D721Med (cell line): ENCODE results near the gene SPDYE5.
"Not testable (repeated sequence)": the region's sequence is repeated elsewhere in the genome, so short reads cannot be mapped to it uniquely, and the experiment has no call there.

Experiments
- DNase-seq: peaks from one replicate; pipeline ENCODE4 v3.0.0; 2011; ENCODE audit warnings: low spot score; ENCODE audit not compliant: insufficient read length
- FAIRE-seq: peaks from 2 replicates; lab custom pipeline; 2011; peaks lifted over from hg19 to GRCh38; lab: Jason Lieb, UNC
- CTCF ChIP-seq: IDR thresholded peaks from 2 replicates; pipeline ENCODE4 v1.5.1; 2012; ENCODE audit warnings: mild to moderate bottlenecking, control low read depth; ENCODE audit not compliant: insufficient read depth; ENCODE audit errors: missing control alignments

Gene SPDYE5

GRCh38 chr7:75492020-75492419, at the start of gene SPDYE5:
Gene SPDYE5 (plus strand): TSS chr7:75492320. CDS start chr7:75494048, 1,728 bp downstream.
- FAIRE-seq, DNase-seq: not testable (repeated sequence)

- DNase-seq, FAIRE-seq: not testable (repeated sequence)
Measured at GRCh38 chr7:75442465-75443111, 49.5 kb upstream of the SPDYE5 start.

- not testable (repeated sequence) for FAIRE-seq, DNase-seq
Measured at GRCh38 chr7:75449946-75450345, 42.2 kb upstream of the SPDYE5 start.

GRCh38 chr7:75452494-75452955, 39.6 kb upstream of the SPDYE5 start:
- not testable (repeated sequence) for FAIRE-seq, DNase-seq
- TF ChIP-seq CTCF = peak; percentile 11

GRCh38 chr7:75456403-75456802, 35.7 kb upstream of the SPDYE5 start:
- FAIRE-seq = not testable (repeated sequence)

GRCh38 chr7:75458034-75458433, 34.1 kb upstream of the SPDYE5 start:
- FAIRE-seq, DNase-seq: not testable (repeated sequence)

More at GRCh38 chr7:75456403-75456802, 35.7 kb upstream of the SPDYE5 start:
- DNase-seq = not testable (repeated sequence)

GRCh38 chr7:75460541-75460940, 31.6 kb upstream of the SPDYE5 start:
- FAIRE-seq, DNase-seq: not testable (repeated sequence)

- not testable (repeated sequence) for DNase-seq, FAIRE-seq
Measured at GRCh38 chr7:75470166-75470565, 22.0 kb upstream of the SPDYE5 start.

GRCh38 chr7:75477457-75477856, 14.7 kb upstream of the SPDYE5 start:
- DNase-seq, FAIRE-seq: not testable (repeated sequence)

GRCh38 chr7:75480313-75480712, 11.8 kb upstream of the SPDYE5 start:
- not testable (repeated sequence) for DNase-seq, FAIRE-seq

GRCh38 chr7:75485355-75485978, 6.7 kb upstream of the SPDYE5 start:
- not testable (repeated sequence) for FAIRE-seq, DNase-seq

- peak; percentile 46 for DNase-seq
- not testable (repeated sequence) for FAIRE-seq
Measured at GRCh38 chr7:75485979-75486643, 6.0 kb upstream of the SPDYE5 start, which contains the start of gene POM121C. Gene POM121C (minus strand): TSS chr7:75486299. CDS start chr7:75441496, 44,803 bp downstream.

- not testable (repeated sequence) for FAIRE-seq
Measured at GRCh38 chr7:75509033-75509432, 16.9 kb downstream of the SPDYE5 start.

GRCh38 chr7:75518842-75519241, 26.7 kb downstream of the SPDYE5 start:
- DNase-seq, FAIRE-seq: not testable (repeated sequence)

More at GRCh38 chr7:75509033-75509432, 16.9 kb downstream of the SPDYE5 start:
- DNase-seq = not testable (repeated sequence)

GRCh38 chr7:75521727-75522126, 29.6 kb downstream of the SPDYE5 start:
- not testable (repeated sequence) for DNase-seq, FAIRE-seq

- FAIRE-seq, DNase-seq: not testable (repeated sequence)
Measured at GRCh38 chr7:75527224-75527722, 35.2 kb downstream of the SPDYE5 start.
